Fibroblast of skin of left biceps (primary cell): Measurements from ENCODE around the gene INSYN2B.
"Not testable (repeated sequence)": the region's sequence is repeated elsewhere in the genome, so short reads cannot be mapped to it uniquely, and the experiment has no call there.

Experiments used
- DNase-seq, 2 experiments: peaks; one replicate each; pipeline ENCODE4 v3.0.0-alpha.2; 2013; ENCODE audit warnings: low read depth in 2 of 2

INSYN2B gene

DNA sequence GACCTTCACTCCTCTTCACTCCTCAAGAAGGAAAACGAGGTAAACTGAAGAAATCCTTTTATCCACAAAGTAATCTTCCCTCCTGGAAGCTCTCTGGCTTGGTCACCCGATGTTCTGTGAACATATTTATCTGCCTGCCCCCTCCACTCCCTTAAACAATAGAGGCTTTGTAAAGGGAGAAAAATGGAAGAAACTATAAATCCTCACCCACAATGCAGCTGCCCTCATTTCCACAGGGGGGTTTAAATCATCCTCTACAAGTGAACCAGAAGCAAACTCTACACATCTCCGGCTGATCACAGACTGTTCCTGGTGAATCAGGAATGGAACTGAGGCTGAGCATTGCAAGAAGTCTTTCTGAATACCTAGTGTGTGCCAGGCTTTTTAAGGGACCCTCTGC lies 7.2 kb downstream of the INSYN2B start:
- DNase-seq, result no peak

DNA sequence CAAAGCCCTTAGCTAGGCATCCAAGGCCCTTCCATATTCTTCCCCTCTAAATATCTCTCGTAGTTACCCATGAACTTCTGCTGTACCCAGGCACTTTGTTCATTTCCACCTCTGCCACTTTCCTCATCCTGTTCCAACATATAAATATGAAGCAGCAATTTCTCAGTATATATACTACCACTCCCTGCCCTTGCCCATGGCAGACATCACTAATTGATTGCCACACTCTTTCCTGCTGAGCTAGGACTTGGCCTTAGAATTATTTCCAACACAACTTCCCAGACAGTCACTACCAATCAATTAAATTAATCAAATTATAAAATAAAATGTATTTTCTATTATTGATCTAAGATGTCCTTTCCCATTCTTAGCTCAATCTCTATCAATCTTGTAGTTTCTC lies 8.5 kb downstream of the INSYN2B start:
- no peak for DNase-seq

DNA sequence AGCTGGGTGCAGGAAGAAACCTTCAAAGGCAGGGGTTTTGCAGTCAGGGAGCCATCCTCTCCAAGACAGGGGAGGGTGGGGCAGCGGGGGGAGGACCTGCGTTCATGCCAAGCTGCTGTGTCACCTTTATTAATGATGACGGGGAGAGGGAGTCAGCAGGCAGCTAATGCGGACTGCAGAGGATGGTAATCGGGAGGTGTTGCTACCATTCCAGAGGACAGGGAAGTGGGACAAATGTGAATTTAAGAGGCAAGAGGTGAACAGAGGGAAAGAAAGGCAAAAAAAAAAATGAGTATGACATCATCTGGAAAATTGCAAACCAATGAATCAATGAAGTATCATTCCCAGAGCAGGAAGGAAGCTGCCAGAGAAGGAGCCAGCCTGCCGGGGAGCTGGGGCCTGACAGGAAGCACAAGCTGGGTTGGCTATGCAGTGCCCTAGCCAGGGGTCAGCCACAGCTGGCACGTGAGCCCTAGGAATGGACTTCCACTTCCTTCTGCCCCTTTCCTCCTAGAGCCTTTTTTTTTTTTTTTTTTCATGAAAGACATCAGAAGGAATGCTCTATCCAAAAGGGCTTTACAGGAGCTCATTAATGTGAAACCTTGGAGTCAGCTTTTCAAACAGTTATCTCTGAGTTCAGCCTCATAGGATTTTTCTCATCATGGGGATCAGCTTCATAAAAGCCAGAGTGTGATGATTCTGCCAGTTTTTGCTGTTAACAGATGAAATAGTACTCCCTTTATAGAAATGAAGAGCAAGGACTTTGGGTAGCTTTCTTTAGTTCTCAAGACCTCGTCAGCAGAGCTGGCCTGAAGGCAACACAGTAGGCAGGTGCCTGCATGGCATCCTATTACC lies 9.2 kb downstream of the INSYN2B start:
- DNase-seq, result peak; percentile 35 to 39

DNA sequence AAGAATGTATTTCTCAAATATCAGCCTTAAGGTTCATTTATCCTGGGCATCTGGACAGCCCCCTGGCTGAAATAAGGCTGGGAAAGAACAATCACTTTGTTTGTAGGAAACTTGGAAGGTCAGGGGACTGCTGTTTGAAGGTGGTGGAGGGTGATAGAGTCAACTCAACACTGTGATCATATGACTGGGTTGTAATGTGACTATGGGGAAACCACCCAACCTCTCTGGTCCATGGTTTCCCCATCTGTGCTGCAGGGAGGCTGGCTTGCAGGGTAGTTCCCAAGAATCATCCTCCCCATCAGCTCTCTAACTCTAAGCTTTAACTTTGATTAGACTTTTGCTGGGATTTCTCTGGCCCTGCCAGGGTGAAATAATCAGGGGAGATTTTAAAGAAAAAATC lies 10.0 kb downstream of the INSYN2B start:
- DNase-seq, result no peak

DNA sequence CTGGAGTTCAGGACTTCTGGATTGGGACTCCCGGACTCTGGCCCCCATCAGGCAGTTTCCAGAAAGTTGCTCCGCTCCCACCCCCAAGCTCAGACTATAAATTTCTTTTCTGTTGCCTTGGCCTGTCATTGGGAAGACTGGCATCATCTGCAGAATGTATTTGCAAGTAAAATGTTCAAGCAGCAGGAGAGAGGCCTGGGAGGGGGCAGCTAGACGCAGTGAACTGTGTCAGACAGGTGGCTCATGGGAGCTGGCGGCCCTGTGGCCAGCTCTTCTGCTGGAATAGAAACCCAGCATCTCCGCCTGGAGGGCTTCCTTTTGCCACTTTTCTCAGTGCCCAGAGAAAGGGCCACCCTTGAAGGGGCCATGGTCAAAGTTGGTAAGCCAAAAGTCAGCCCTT lies 16.0 kb downstream of the INSYN2B start:
- no peak for DNase-seq

DNA sequence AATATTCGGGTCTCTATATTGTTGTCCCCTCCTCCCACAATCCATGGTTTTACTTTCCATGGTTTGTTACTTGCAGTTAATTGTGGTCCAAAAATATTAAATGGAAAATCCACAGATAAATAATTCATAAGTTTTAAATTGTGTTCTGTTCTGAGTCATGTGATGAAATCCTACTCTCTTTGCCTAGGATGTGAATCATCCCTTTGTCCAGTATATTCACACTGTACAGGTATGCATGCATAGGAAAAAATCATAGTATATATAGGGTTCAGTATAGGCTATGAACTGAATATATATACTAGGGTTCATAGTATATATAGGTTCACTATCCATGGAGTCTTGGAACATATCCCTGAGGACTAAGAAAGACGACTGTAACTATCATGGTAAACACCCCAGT lies 19.6 kb downstream of the INSYN2B start:
- no peak for DNase-seq

DNA sequence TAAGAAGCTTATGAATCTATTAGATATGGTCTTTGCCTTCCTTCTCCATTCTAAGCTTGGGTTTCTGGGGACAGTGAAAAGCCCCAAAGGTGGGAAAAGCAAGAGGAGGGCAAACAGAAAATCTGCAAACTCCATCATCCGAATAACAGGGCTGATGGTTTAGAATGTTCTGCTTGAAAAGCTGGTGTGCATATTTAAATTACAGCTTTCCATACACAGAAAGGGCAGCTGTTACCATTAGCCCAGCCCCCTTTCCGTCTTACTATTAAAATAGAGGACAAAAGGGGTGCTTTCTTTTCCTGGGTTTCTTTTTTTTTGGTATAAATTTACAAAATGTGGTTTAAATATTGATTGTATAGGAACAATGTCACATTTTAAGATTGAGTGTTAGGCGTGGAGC lies 22.0 kb downstream of the INSYN2B start:
- DNase-seq, result no peak

DNA sequence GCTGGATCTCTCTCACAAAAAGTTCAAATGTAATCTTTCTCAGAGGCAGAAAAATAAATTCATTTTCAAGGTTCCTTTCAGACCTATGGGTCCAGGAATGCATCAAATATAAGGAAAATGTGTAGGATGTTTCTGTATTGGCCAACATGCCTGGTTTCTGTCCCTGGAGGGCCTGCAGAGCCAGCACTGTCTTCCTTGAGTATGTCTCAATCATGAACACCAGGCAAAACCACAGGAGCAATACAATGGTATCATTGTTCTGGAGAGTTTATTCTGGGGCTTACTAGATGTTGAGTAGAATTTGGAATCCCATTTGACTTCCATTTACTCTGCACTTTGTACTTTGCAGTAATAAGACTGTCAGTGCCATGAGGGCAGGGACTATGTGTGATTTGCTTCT lies 23.5 kb downstream of the INSYN2B start:
- no peak for DNase-seq

DNA sequence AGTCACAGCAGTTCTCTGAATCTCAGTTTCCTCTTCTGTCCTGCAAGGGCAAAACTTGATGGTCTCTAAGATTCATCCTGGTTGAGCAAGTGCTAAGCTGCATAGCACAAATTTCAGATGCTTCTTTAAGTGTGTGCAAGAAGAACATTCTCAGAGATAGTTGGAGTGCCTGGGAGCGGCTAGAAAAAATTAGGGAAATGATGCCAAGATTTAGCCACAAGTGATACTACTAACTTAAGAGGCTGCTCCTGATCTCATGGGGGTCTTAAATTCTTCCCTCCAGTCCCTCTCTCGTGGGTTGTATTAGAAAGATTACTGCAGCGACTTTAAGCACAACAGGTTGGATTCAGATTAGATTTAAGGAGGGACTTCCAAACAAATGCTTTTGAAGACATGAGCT lies 24.2 kb downstream of the INSYN2B start:
- DNase-seq, result no peak

DNA sequence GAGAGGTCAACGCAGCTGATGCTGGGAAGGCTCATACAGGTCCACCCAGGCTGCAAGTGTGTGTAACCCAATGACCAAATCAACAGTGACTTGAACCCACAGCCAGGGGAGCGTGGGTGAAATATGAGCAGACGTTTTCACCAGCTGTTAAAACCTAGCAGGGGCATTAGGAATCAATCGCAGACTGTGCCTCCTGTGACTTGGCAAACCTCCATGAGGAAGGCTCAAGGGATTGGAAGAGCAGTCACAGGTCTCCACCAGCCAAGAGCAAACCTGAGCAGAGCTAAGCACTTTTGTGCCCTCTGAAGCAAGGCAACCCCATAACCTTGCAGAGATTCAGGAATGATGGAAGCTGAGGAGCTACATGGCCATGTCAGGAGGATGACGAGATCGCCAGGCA lies 25.5 kb downstream of the INSYN2B start:
- no peak for DNase-seq

DNA sequence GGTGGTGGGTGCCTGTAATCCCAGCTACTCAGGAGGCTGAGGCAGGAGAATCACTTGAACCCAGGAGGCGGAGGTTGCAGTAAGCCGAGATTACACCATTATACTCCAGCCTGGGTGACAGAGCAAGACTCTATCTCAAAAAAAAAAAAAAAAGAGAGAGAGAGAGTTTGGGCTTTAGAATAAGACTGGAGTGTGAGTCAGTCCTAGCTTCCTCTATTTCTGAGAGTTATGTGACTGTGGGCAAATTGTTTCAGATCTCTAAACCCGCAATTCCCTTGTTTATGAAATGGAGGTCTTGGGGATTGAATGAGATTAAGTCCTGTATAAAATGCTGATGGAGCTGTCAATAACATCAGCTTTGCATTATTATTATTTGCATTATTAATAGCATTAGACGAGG lies 27.1 kb downstream of the INSYN2B start:
- not testable (repeated sequence) for DNase-seq

DNA sequence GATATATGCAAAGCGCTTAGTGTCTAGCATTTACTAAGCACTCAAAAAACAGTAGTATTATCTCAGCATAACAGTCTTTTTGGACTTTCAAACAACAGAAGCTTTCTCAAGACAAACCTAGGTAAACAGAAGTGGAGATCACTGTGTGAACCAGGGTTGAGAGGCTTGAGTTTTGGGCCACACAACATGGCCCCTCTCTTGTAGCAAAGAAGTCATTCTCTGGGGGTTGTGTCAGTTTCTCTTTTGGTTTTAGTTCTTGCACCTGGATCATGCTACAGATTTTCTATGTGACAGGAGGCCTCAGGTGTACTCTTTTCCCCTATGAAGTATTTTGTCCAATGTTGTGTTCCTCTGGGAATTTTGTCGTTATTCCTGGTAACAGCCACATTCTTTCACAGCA lies 30.0 kb downstream of the INSYN2B start:
- DNase-seq, result no peak

DNA sequence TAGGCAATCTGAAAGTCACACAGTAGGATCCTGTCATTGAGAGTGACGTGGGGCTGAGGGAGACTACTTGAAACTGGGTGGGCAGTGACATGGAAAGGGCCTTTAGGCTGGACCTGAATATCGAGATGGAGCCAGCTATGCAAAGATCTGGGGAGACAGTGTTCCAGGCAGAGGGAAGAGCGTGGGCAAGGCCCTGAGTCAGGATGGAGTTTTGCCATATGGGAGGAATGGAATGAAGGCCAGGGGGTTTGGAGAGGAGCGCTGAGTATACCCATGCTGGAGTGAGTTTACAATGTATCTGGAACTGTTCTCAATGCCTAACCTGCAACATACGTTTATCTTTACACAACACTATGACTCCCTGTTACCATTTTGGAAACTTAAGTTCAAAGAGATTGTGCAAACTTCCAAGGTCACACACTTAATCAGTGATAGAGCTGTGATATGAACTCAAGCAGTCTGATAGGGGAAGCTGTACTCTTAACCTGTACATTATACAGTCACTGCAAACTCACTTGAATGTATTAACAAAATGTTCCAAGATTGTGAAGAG lies 33.5 kb downstream of the INSYN2B start:
- no peak for DNase-seq

DNA sequence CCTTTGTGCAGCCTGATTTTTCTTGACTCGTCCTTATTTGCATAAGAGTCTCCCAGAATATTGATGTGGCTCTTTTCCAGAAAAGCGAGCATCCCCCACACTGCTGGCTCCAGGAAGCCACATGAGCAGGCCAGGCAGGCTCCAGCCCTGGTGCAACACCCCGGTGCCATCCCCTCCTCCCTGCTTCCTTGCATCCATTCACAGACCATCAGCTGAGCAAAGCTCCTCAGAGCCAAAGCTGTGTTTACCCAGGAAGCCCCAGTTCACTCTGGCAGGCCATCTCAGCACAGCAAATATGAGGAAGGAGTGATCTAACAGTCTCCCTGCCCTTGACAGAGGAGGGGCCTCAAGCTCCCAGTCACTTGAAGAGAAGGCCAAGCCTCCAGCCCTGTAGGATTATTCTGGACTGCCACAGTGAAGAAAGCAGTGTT lies 34.4 kb downstream of the INSYN2B start:
- DNase-seq, result peak; percentile 76 to 78

DNA sequence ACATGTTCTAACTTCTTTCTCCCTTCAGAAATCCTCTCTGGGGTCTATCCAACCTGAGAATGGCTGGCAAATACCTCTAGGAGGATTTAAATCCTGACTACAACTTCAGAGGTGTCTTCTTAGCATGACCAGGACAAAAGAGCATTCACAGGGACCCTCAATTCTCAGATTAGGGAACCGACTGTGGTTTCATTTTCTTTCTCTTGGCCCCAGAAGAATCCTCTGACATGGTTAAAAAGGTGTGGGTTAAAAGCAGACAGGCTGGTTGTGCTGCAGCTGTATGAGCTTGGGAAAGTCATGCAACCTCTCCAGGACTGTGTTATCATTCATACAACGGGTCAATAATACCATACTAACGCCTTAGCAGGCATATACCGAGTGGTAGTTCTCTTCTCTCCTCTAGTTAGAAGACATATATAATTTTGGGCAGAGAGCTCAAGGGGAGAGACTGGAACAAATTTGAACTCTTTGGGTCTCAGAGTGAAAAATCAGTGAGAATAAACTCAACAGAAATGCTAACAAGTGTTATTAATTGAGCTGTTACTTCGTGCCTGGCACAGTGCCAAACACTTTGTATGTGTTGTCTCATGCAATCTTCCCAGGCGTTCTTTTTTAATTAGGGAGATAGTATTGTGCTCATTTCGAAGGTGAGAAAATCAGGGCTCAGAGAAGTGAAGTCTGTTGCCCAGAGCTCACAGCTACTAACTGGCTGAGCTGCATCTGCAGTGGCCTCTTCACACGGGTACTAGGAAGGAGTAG lies 35.2 kb downstream of the INSYN2B start:
- no peak for DNase-seq

DNA sequence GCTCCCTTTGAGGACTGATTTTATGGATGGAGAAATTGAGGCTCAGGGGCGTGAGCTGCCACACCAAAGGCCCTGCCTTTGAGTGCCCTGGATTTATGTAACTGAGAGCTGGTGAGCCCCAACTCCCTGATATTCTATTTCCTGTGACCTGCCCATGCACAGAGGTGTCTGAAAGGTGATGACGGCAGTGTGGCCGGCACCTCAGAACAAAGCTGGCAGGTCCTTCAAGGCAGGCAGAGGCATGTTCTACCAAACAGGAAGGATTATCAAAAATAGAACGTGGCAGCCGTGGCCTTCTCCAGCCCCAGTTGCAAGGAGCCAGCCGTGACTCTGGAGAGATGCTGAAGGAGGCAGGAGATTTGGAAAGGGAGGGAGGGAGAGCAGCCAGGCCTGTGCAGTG lies 36.2 kb downstream of the INSYN2B start:
- no peak for DNase-seq

DNA sequence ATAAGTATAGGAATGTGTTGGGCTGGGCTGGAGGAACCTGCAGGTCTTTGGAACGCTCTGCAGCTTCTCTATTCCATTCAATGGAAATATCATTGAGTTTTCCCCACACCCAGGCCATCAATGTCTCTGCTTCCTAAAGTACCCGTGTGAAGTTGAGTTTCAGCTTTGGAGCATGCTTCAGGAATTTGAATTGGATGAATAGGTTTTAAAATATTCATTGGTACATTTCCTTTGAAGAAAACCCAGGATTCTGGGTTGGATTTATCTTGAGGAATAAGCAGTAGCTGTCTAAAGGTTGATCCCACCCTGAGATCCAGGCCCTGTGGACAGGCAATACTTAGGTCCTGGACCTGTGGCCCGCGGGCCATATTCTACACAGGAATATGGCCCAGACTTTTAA lies 37.3 kb downstream of the INSYN2B start:
- DNase-seq, result no peak

DNA sequence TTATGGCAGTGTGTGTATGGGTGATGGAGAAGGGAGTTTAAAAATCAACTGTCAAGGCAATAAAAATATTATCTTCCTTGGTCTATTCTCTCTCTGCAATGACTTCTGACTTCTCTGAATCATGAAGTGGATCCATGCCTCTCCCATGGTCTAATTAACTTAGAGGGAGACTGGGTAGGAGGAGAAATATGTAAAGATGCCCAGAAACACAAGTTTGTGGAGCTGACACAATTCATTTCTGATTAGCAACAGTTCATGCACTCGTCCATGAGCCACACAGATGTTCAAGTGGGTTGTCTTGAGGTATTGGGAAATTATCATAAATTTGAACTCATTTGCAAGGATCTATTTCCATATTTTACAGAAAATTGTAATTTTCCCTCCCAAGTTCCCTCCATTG lies 38.1 kb downstream of the INSYN2B start:
- DNase-seq, result peak; percentile 36 to 43

DNA sequence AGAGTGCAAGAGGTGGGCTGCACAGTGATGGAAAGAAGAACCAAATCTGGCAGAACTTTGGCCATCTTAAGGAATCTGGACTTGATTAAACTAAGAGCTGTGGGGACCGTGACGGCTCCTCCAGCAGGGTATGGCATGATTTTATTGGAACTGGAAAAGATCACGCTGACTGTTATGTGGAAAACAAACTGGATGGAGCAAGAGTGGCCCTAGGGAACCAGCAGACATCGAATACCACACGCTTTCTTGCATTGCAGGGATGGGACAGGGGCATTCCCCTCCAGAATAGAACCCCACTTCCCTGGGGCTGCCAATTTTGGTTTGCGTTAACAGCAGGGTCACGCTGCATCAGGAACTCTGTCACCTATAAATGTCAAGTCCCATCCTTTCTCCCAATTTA lies 38.8 kb downstream of the INSYN2B start:
- no peak for DNase-seq

DNA sequence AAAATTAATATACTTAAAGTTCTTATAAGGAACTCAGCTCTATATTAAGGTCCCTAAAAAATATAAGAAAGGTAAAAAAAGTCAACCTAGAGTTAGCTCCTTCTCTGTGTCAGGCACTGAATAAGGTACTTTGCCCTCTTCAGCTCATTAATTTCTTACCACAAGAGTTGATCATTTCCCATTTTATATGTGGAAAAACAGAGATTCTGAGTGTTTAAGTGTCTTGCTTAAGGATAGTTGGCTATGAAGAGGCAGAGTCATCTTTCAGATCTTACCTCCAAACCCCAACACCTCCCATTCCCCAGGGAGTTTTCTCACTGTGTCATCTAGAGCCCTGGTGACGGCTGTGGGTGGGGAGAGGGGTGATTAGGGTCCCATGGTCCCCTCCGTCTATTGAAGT lies 40.6 kb downstream of the INSYN2B start:
- DNase-seq, result no peak

DNA sequence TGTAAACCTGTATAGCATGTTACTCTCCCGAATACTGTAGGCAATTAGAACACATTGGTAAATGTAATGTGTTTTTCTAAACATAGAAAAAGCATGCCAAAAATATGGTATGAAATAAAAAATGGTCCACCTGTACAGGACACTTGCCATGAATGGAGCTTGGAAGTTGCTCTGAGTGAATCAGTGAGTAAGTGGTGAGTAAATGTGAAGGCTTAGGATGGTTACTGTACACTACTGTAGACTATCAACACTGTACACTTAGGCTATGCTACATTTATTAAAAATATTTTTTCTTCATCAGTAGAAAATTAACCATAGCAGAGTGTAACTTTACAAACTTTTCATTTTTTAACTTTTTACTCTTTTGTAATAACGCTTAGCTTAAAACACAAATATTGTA lies 41.9 kb downstream of the INSYN2B start:
- no peak for DNase-seq

DNA sequence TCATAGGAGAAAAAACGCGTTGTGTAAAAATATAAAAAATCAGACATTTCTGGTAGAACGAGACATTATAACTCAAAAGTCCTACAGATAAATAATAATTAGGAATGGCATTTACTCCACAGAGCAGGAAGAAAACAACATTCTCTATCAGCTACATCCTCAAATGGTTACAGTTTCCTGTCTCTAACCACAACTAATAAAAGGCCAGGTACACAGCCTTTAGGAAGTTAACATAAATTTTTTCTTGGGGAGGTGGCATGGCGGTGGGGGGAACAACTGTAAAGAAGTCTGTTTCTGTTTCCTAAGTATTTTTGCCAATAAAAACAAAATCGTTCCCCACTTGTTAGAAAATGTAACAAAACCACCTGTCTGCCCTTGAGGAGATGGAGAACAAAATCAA lies 44.5 kb downstream of the INSYN2B start:
- DNase-seq, result no peak

DNA sequence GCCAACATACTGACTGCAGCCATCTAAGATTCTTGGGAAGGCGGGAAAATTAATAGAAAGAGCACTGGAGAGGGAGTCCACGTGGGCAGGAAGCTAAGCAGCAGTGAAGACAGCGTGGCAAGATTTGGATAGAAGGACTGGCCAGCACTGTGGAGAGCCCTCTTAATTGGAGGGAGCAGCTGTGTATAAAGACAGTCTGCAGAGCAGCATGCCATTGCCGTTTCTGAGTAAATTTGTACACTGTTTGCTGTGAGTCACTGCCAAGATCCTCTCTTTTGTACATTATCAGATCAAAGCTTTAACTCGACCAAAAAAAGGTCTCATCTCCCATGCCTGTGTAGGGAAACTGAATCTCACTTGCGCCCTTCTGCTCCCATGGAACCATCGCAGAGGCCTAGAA lies 45.3 kb downstream of the INSYN2B start:
- DNase-seq, result no peak
